22Rv1 (cell line): Measurements from ENCODE around the gene TTL.

Source experiments
- CTCF ChIP-seq: fragments of 450-650 bp; IDR thresholded peaks from 2 replicates; pipeline ENCODE4 v1.5.1; 2017; ENCODE audit warnings: mild to moderate bottlenecking
- ZFX ChIP-seq: fragments of 450-650 bp; IDR thresholded peaks from 2 replicates; pipeline ENCODE4 v1.6.1; 2017; ENCODE audit warnings: antibody characterized with exemption, borderline replicate concordance

GRCh38 chr2:112476434-112476833 is 5.5 kb upstream of the TTL start:
- TF ChIP-seq ZFX (no peak), CTCF (no peak)
